ENCODE data around the gene MAML2. TPM values are rescaled to one million over a fixed set of nuclear protein-coding genes. Genes with fewer than 3 reads are reported as not detected.

The MAML2 gene
- total RNA-seq, 1 experiment from 2014 or later = 28.3 TPM

DNA sequence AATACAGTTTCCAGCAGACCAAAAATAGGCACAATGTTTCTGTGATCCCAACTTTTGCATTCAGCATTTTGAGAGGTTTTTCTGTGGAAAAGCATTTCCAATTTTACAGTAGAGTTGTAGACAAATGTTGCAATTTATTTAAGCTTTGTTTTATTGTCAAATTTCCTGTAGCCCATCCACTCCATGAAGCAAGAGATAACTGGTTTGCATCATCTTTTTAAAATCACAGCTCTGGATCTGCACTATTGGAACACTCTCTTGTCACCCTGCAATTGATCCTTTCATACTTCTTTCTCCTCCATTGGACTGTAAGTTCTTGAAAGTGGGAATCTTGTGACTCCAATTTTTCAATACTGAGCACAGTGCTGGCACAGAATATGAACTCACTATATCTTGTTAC is 86.0 kb downstream of the MAML2 start:
- no peaks in the 10 kb centered on the region; the same call in none of the 2 replicates for H3K9me3 ChIP-seq (ENCODE audit: insufficient read depth, low read depth)
- H3K27me3 ChIP-seq (ENCODE audit: insufficient read depth, low read depth) = no peaks in the 10 kb centered on the region
- peaks cover 93% of the 10 kb centered on the region for H3K79me2 ChIP-seq (ENCODE audit: low read depth)
- no peak overlapping the region for H2AFZ ChIP-seq
- peaks cover 39% of the 10 kb centered on the region for H3F3A ChIP-seq (ENCODE audit: insufficient read depth, low read depth)
- no peak overlapping the region for H3K4me3 ChIP-seq
- DNase-seq = no peak
- no TSS peak for BruUV-seq (replicated peaks)
- ChIA-PET CTCF (no interaction called here), POLR2A (ENCODE audit: unreplicated experiment) (no interaction called here)
- H3K27ac ChIP-seq = no peak overlapping the region; the same call in 1 of the 2 replicates
- H3K36me3 ChIP-seq (ENCODE audit: low read depth) = peaks cover 60% of the 10 kb centered on the region
- H4K20me1 ChIP-seq (ENCODE audit: insufficient read depth) = no peaks in the 10 kb centered on the region
- intact Hi-C loops (cut with micrococcal nuclease; ENCODE audit: unreplicated experiment) = no loop called here
- peaks cover 56% of the 10 kb centered on the region for H3K4me1 ChIP-seq (replicated peaks; ENCODE audit: insufficient read depth)
- no peak overlapping the region for H3K4me2 ChIP-seq
- TF ChIP-seq, protein P1, sequence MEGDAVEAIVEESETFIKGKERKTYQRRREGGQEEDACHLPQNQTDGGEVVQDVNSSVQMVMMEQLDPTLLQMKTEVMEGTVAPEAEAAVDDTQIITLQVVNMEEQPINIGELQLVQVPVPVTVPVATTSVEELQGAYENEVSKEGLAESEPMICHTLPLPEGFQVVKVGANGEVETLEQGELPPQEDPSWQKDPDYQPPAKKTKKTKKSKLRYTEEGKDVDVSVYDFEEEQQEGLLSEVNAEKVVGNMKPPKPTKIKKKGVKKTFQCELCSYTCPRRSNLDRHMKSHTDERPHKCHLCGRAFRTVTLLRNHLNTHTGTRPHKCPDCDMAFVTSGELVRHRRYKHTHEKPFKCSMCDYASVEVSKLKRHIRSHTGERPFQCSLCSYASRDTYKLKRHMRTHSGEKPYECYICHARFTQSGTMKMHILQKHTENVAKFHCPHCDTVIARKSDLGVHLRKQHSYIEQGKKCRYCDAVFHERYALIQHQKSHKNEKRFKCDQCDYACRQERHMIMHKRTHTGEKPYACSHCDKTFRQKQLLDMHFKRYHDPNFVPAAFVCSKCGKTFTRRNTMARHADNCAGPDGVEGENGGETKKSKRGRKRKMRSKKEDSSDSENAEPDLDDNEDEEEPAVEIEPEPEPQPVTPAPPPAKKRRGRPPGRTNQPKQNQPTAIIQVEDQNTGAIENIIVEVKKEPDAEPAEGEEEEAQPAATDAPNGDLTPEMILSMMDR (conservative IDR thresholded peaks at IDR 0.05) = no peak
- no peak for TF ChIP-seq EZH2 (IDR thresholded peaks at IDR 0.05; ENCODE audit: low read depth)
- H3K9me2 ChIP-seq (ENCODE audit: insufficient read depth) = no peaks in the 10 kb centered on the region; the same call in 1 of the 2 replicates

DNA sequence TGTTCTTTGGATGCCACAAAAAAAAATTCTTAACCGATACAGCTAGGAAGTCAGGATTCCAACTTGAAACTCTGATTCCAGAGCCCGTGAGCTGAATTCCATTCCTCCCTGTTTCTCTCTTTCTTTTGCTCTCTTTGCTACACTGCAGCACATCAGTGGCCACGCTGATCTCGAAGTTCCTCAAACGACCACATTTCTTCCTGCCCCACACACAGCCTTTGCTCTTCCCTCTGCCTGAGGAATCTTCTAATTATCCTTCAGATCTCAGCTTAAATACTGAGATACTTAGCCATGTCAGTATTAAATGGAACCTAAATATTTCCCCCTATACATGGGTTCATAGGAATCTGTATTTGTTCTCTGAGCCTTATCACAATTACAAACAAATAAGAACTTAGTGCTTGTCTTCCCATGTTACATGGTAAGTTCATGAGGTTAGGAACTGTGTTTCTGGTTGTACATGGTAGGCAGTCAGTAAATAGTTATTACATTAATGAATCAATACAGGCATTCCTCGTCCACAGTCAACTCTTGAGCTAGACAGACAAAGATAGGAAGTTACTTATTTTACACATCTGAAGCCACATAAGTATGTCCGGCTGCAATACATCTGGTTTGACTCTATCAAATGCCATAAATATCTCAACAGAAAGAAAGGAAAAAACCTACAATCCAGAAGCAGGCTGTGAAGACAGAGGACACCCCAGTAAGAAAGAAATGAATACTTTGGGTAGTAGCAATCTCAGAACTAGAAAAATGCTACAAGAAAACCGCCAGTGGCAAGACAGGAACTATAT is 86.6 kb downstream of the MAML2 start:
- TF ChIP-seq EZH2 (IDR thresholded peaks at IDR 0.05; ENCODE audit: low read depth) = no peak
- TF ChIP-seq, protein P1 (conservative IDR thresholded peaks at IDR 0.05) = no peak
- Histone ChIP-seq H4K20me1 (ENCODE audit: insufficient read depth) (no peaks in the 10 kb centered on the region), H3K4me3 (no peak overlapping the region), H3K27ac (no peak overlapping the region; the same call in 1 of the 2 replicates), H3K79me2 (ENCODE audit: low read depth) (peaks cover 92% of the 10 kb centered on the region), H3F3A (ENCODE audit: insufficient read depth, low read depth) (peaks cover 39% of the 10 kb centered on the region), H3K27me3 (ENCODE audit: insufficient read depth, low read depth) (no peaks in the 10 kb centered on the region), H3K9me3 (ENCODE audit: insufficient read depth, low read depth) (no peaks in the 10 kb centered on the region; the same call in 1 of the 2 replicates), H3K9me2 (ENCODE audit: insufficient read depth) (no peaks in the 10 kb centered on the region; the same call in 1 of the 2 replicates), H3K4me2 (no peak overlapping the region), H2AFZ (no peak overlapping the region), H3K4me1 (replicated peaks; ENCODE audit: insufficient read depth) (peaks cover 50% of the 10 kb centered on the region), H3K36me3 (ENCODE audit: low read depth) (peaks cover 54% of the 10 kb centered on the region)
- intact Hi-C loops (cut with micrococcal nuclease; ENCODE audit: unreplicated experiment) = no loop called here
- BruUV-seq (replicated peaks) = no TSS peak
- CTCF ChIA-PET = interaction anchor here (0.6 kb wide), 1 partner anchor 421 kb away, joined by 7 read pairs; no protein-coding TSS in a partner anchor
- no peak for DNase-seq
- POLR2A ChIA-PET (ENCODE audit: unreplicated experiment) = no interaction called here

GRCh38 chr11:96254854-96255253 is 88.1 kb downstream of the MAML2 start:
- ChIA-PET POLR2A (ENCODE audit: unreplicated experiment) (no interaction called here), CTCF (no interaction called here)
- no peak for DNase-seq
- Histone ChIP-seq H3K9me2 (ENCODE audit: insufficient read depth) (no peaks in the 10 kb centered on the region), H3K4me3 (no peak overlapping the region), H3K27ac (no peak overlapping the region), H3F3A (ENCODE audit: insufficient read depth, low read depth) (peaks cover 24% of the 10 kb centered on the region), H3K79me2 (ENCODE audit: low read depth) (peaks cover 89% of the 10 kb centered on the region), H4K20me1 (ENCODE audit: insufficient read depth) (no peaks in the 10 kb centered on the region), H3K4me1 (replicated peaks; ENCODE audit: insufficient read depth) (peaks cover 34% of the 10 kb centered on the region), H3K27me3 (ENCODE audit: insufficient read depth, low read depth) (no peaks in the 10 kb centered on the region), H3K9me3 (ENCODE audit: insufficient read depth, low read depth) (no peaks in the 10 kb centered on the region; the same call in 1 of the 2 replicates), H3K4me2 (no peak overlapping the region), H2AFZ (no peak overlapping the region), H3K36me3 (ENCODE audit: low read depth) (peaks cover 49% of the 10 kb centered on the region)
- intact Hi-C loops (cut with micrococcal nuclease; ENCODE audit: unreplicated experiment) = no loop called here
- TF ChIP-seq EZH2 (IDR thresholded peaks at IDR 0.05; ENCODE audit: low read depth) = no peak
- TF ChIP-seq, protein P1 (conservative IDR thresholded peaks at IDR 0.05) = no peak
- BruUV-seq (replicated peaks) = no TSS peak

All from PC-9 (cell line).